Activated CD4-positive, alpha-beta T cell treated with anti-CD3 and anti-CD28 coated beads, Interleukin-2, amount 50 U/mL, for 4 hours (primary cell): ENCODE results near the gene HEXD.
A peak's percentile ranks its signal among the peaks of the same experiment; 100 is the strongest.
"Not testable (repeated sequence)": the region's sequence is repeated elsewhere in the genome, so short reads cannot be mapped to it uniquely, and the experiment has no call there.

Experiments
- DNase-seq, 2 experiments: peaks; one replicate each; pipeline ENCODE4 v3.0.0-alpha.2; 2020

HEXD gene

GRCh38 chr17:82442643-82443464, 24.7 kb downstream of the HEXD start:
- DNase-seq, result no peak

- DNase-seq, result no peak
Measured at GRCh38 chr17:82443465-82444283, 25.5 kb downstream of the HEXD start.

GRCh38 chr17:82444284-82444893, 26.2 kb downstream of the HEXD start:
- no peak for DNase-seq

- no peak for DNase-seq
Measured at GRCh38 chr17:82444941-82445521, 26.9 kb downstream of the HEXD start.

GRCh38 chr17:82445542-82445941, 27.4 kb downstream of the HEXD start:
- DNase-seq, result no peak

- DNase-seq, result no peak
Measured at GRCh38 chr17:82446124-82446523, 28.0 kb downstream of the HEXD start.

GRCh38 chr17:82446649-82447048, 28.5 kb downstream of the HEXD start:
- DNase-seq, result no peak

- no peak for DNase-seq
Measured at GRCh38 chr17:82447876-82448275, 29.7 kb downstream of the HEXD start.

- DNase-seq, result peak; percentile 63 to 65
Measured at GRCh38 chr17:82449131-82449882, 31.2 kb downstream of the HEXD start.

GRCh38 chr17:82449883-82450356, 31.8 kb downstream of the HEXD start:
- peak; percentile 39 to 47 for DNase-seq

- peak; percentile 93 for DNase-seq
Measured at GRCh38 chr17:82450357-82451106, 32.4 kb downstream of the HEXD start, which contains the start of gene CYBC1. CYBC1 (minus strand) TSS chr17:82450752; CDS start chr17:82449254, 1,498 bp downstream.

- DNase-seq, result no peak
Measured at GRCh38 chr17:82452162-82452561, 34.0 kb downstream of the HEXD start.

GRCh38 chr17:82453151-82453550, 35.0 kb downstream of the HEXD start:
- DNase-seq, result not testable (repeated sequence)

GRCh38 chr17:82453706-82454105, 35.6 kb downstream of the HEXD start:
- not testable (repeated sequence) for DNase-seq

GRCh38 chr17:82457073-82457928, 39.2 kb downstream of the HEXD start:
- DNase-seq, result no peak

GRCh38 chr17:82457929-82458178, 39.7 kb downstream of the HEXD start:
- DNase-seq, result no peak

- peak; percentile 92 to 93 for DNase-seq
Measured at GRCh38 chr17:82458179-82458884, 40.2 kb downstream of the HEXD start, which contains the start of gene NARF. NARF (plus strand) TSS chr17:82458741; CDS start chr17:82458804, 63 bp downstream.

GRCh38 chr17:82458885-82459424, 40.8 kb downstream of the HEXD start:
- no peak for DNase-seq

- not testable (repeated sequence) for DNase-seq
Measured at GRCh38 chr17:82459936-82460335, 41.8 kb downstream of the HEXD start.
